Neural cell (in vitro differentiated cells): ENCODE data around the gene GASK1B. TPM values are rescaled to one million over a fixed set of nuclear protein-coding genes. Genes with fewer than 3 reads are reported as not detected.

ENCODE experiments used
- H2AFZ ChIP-seq: fragments of 200-600, 300-800 bp; sonication (generic), shearing (Covaris generic); 2 replicates; pipeline ENCODE4 v1.6.0; 2014; ENCODE audit warnings: low read depth, mild to moderate bottlenecking, antibody characterized with exemption, low read length, moderate library complexity
- H3F3A ChIP-seq: fragments of 200-600 bp; shearing (Covaris generic); 2 replicates; pipeline ENCODE4 v1.6.1; 2016; ENCODE audit warnings: mild to moderate bottlenecking, moderate library complexity, mixed read lengths, antibody characterized with exemption, low read length; ENCODE audit not compliant: insufficient read depth, poor library complexity, severe bottlenecking
- H3K27ac ChIP-seq: fragments of 200-600, 300-800 bp; sonication (generic), shearing (Covaris generic); 2 replicates; pipeline ENCODE4 v1.5.1; 2014; ENCODE audit warnings: mild to moderate bottlenecking, low read length, moderate library complexity
- H3K27me3 ChIP-seq: fragments of 300-800, 200-600 bp; sonication (generic), shearing (Covaris generic); 2 replicates; pipeline ENCODE4 v1.6.0; 2014; ENCODE audit warnings: mild to moderate bottlenecking, low read depth, low read length, moderate library complexity; ENCODE audit not compliant: insufficient read depth
- H3K36me3 ChIP-seq: fragments of 300-800, 200-600 bp; sonication (generic), shearing (Covaris generic); 2 replicates; pipeline ENCODE4 v1.5.1; 2014; ENCODE audit warnings: mild to moderate bottlenecking, antibody characterized with exemption, low read length, moderate library complexity; ENCODE audit not compliant: insufficient read depth
- H3K4me2 ChIP-seq: fragments of 300-800, 200-600 bp; sonication (generic), shearing (Covaris generic); 2 replicates; pipeline ENCODE4 v1.6.0; 2014; ENCODE audit warnings: mild to moderate bottlenecking, low read length
- H3K4me3 ChIP-seq: fragments of 300-800, 200-600 bp; sonication (generic), shearing (Covaris generic); 2 replicates; pipeline ENCODE4 v1.5.1; 2014; ENCODE audit warnings: mild to moderate bottlenecking, low read length, moderate library complexity
- H3K79me2 ChIP-seq: fragments of 200-600 bp; shearing (Covaris generic); replicated peaks from 2 replicates; pipeline ENCODE4 v1.6.0; 2014; ENCODE audit warnings: mild to moderate bottlenecking, low read length, moderate library complexity; ENCODE audit not compliant: insufficient read depth
- H3K9ac ChIP-seq: fragments of 300-800, 200-600 bp; sonication (generic), shearing (Covaris generic); 2 replicates; pipeline ENCODE4 v1.6.1; 2016; ENCODE audit warnings: mild to moderate bottlenecking, low read length, mixed read lengths
- H3K9me2 ChIP-seq: fragments of 200-600 bp; shearing (Covaris generic); 2 replicates; pipeline ENCODE4 v1.6.1; 2016; ENCODE audit warnings: mild to moderate bottlenecking, low read length, mixed read lengths; ENCODE audit not compliant: insufficient read depth
- H3K9me3 ChIP-seq: fragments of 200-600, 300-800 bp; sonication (generic), shearing (Covaris generic); 2 replicates; pipeline ENCODE4 v1.6.1; 2016; ENCODE audit warnings: mild to moderate bottlenecking, mixed run types, low read length, moderate library complexity, mixed read lengths
- H4K20me1 ChIP-seq: fragments of 200-600 bp; shearing (Covaris generic); 2 replicates; pipeline ENCODE4 v1.6.1; 2016; ENCODE audit warnings: mild to moderate bottlenecking, mixed run types; ENCODE audit not compliant: insufficient read depth
- CTCF ChIP-seq: fragments of 450-650 bp; IDR thresholded peaks from 2 replicates; pipeline ENCODE4 v1.5.1; 2014; ENCODE audit warnings: antibody characterized with exemption, mild to moderate bottlenecking, moderate library complexity; ENCODE audit not compliant: poor library complexity, severe bottlenecking
- EP300 ChIP-seq: fragments of 450-650 bp; conservative IDR thresholded peaks from 2 replicates; pipeline ENCODE4 v1.6.1; 2014; ENCODE audit warnings: antibody characterized with exemption, mild to moderate bottlenecking, moderate library complexity; ENCODE audit not compliant: poor library complexity, severe bottlenecking
- EZH2 ChIP-seq: fragments of 200-600, 300-800 bp; shearing (Covaris generic), sonication (generic); IDR thresholded peaks from 2 replicates; pipeline ENCODE4 v1.6.1; 2014; ENCODE audit warnings: antibody characterized with exemption, low read length, borderline replicate concordance, mild to moderate bottlenecking; ENCODE audit not compliant: insufficient read depth, poor library complexity, severe bottlenecking
- MXI1 ChIP-seq: fragments of 450-650 bp; conservative IDR thresholded peaks from 2 replicates; pipeline ENCODE4 v1.6.1; 2014; ENCODE audit warnings: antibody characterized with exemption, mild to moderate bottlenecking; ENCODE audit not compliant: poor library complexity, severe bottlenecking
- POLR2AphosphoS5 ChIP-seq: IDR thresholded peaks from 2 replicates; pipeline ENCODE4 v1.6.1; 2012
- RAD21 ChIP-seq: fragments of 450-650 bp; conservative IDR thresholded peaks from 2 replicates; pipeline ENCODE4 v1.6.1; 2014; ENCODE audit warnings: antibody characterized with exemption, mild to moderate bottlenecking, moderate library complexity
- REST ChIP-seq: IDR thresholded peaks from 2 replicates; pipeline ENCODE4 v1.6.1; 2012; ENCODE audit warnings: borderline replicate concordance
- SMC3 ChIP-seq: fragments of 450-650 bp; conservative IDR thresholded peaks from 2 replicates; pipeline ENCODE4 v1.6.1; 2014; ENCODE audit warnings: antibody characterized with exemption, mild to moderate bottlenecking, moderate library complexity; ENCODE audit not compliant: poor library complexity
- TAF1 ChIP-seq: IDR thresholded peaks from 2 replicates; pipeline ENCODE4 v1.6.1; 2012; ENCODE audit warnings: low read depth
- polyA plus RNA-seq: library from polyadenylated mRNA; depleted of rRNA; stranded (reverse); fragments of >200 nt; gene quantifications from 2 replicates; pipeline ENCODE4 v1.2.3, GENCODE V29; 2014

The GASK1B gene
- polyA plus RNA-seq, 1 donor from 2014 or later = 0.40 TPM

- Histone ChIP-seq H3K4me3 (no peak overlapping the region), H3K27ac (no peak overlapping the region), H3K4me2 (no peak overlapping the region), H3K9ac (no peak overlapping the region), H3K27me3 (no peaks in the 10 kb centered on the region), H4K20me1 (no peaks in the 10 kb centered on the region), H2AFZ (no peak overlapping the region), H3K79me2 (no peaks in the 10 kb centered on the region), H3F3A (no peaks in the 10 kb centered on the region), H3K36me3 (no peaks in the 10 kb centered on the region), H3K9me2 (no peaks in the 10 kb centered on the region), H3K9me3 (no peaks in the 10 kb centered on the region)
- no peak for TF ChIP-seq REST
- TF ChIP-seq SMC3 = no peak
- no peak for TF ChIP-seq CTCF
- no peak for TF ChIP-seq EP300
- no peak for TF ChIP-seq TAF1
- TF ChIP-seq MXI1 = no peak
- no peak for TF ChIP-seq POLR2AphosphoS5
- no peak for TF ChIP-seq EZH2
- no peak for TF ChIP-seq RAD21
These were observed 44.3 kb downstream of the GASK1B start for GRCh38 chr4:158128540-158128939.

GRCh38 chr4:158125310-158125709 lies 47.5 kb downstream of the GASK1B start:
- Histone ChIP-seq H3K9me3 (no peaks in the 10 kb centered on the region), H3K36me3 (no peaks in the 10 kb centered on the region), H3K4me3 (no peak overlapping the region), H3K4me2 (no peak overlapping the region), H3K27ac (no peak overlapping the region), H3K79me2 (no peaks in the 10 kb centered on the region), H3K9me2 (no peaks in the 10 kb centered on the region), H3K27me3 (no peaks in the 10 kb centered on the region), H3K9ac (no peak overlapping the region), H2AFZ (no peak overlapping the region), H4K20me1 (no peaks in the 10 kb centered on the region), H3F3A (no peaks in the 10 kb centered on the region)
- TF ChIP-seq POLR2AphosphoS5 = no peak

Other genes with a start within 250 kb of the GASK1B start
- gene TMEM144, start 37.5 kb upstream of the GASK1B start, polyA plus RNA-seq = 1.3 and 2.8 TPM in 2 replicates